Uterine smooth muscle cell (primary cell): Measurements from ENCODE around the gene ZNF236. TPM values are rescaled to one million over a fixed set of nuclear protein-coding genes. Genes with fewer than 3 reads are reported as not detected.

Experiments
- total RNA-seq: library from RNA; depleted of rRNA; stranded (reverse); fragments of >200 nt; gene quantifications from 2 replicates; pipeline ENCODE4 v1.2.3, GENCODE V29; 2014

Gene ZNF236
- 10.5 and 11.8 TPM in 2 replicates for total RNA-seq

DNA sequence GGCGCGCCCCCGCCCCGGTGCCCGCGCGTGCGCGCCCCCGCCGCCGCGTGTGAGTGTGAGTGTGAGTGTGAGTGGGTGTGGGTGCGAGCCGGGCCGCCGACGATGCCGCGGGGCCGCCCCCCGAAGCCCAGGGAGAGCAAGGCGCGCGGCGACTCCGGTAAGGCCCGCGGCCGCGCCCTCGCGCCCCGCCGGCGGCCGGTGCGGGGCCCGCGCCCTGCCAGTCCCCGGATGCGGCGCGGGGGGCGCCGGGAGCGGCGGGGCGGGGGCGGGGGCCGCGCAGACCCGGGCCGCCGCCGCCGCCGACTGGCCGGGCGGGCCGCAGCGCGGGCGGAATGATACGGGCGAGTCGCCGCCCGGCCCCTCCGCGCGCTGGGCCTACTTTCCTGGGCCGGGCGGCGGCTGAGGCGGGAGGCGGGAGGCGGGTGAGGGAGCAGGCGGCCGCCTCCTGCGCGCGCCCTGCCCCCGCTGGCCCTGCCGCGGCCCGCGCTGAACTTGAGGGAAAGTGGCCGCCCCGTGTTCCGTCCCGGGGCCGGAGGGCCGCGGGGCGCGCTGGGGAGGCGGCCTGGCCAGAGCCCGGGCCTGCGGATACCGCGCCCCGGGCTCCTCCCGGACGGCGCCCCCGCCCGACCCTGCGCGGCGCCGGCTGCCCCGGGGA lies at the start of gene ZNF236:
Gene ZNF236 (plus strand): TSS at position 52 of the 655 bp plus-strand sequence. CDS start 51 bp downstream, at position 103.

